C4-2B (cell line): Measurements from ENCODE around the gene CDC73.

Source experiments
- ZFX ChIP-seq: fragments of 450-650 bp; IDR thresholded peaks from 2 replicates; pipeline ENCODE4 v1.6.1; 2017
- TF ChIP-seq, protein P1 (sequence below): fragments of 450-650 bp; conservative IDR thresholded peaks from 2 replicates; pipeline ENCODE4 v1.5.1; 2017; ENCODE audit warnings: mild to moderate bottlenecking

DNA sequence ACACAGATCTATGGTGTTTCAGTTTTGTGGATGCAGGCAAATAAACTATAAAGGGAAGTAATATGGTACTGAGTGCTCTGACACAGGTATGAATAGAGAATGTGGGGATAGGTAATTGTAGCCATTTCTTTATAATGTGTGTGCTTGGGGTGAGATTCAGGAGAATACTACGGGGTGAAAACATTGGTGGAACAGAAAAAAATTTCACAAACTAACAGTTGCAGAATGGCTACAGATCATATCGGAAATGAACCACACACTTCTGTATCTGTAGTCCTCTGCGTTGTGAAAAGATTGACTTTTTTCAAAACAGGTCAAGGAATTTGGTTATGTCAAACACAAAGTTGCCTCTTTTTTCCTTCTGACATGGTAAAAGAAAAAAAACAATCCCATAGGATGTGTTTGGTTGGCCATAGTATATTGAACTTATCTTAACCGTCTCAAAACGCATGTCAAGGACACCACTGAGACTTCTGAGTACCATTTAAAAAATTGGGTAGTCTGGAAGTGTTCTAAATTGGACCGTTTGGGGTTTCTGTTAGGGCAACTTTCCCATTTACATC lies 1.1 kb upstream of the CDC73 start:
- TF ChIP-seq, protein P1, sequence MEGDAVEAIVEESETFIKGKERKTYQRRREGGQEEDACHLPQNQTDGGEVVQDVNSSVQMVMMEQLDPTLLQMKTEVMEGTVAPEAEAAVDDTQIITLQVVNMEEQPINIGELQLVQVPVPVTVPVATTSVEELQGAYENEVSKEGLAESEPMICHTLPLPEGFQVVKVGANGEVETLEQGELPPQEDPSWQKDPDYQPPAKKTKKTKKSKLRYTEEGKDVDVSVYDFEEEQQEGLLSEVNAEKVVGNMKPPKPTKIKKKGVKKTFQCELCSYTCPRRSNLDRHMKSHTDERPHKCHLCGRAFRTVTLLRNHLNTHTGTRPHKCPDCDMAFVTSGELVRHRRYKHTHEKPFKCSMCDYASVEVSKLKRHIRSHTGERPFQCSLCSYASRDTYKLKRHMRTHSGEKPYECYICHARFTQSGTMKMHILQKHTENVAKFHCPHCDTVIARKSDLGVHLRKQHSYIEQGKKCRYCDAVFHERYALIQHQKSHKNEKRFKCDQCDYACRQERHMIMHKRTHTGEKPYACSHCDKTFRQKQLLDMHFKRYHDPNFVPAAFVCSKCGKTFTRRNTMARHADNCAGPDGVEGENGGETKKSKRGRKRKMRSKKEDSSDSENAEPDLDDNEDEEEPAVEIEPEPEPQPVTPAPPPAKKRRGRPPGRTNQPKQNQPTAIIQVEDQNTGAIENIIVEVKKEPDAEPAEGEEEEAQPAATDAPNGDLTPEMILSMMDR = no peak
- no peak for TF ChIP-seq ZFX
